MM.1S (cell line): ENCODE data around the gene TMEM19.

ENCODE experiments used
- DNase-seq: peaks from one replicate; pipeline ENCODE4 v3.0.0-alpha.2; 2015
- H2AFZ ChIP-seq: fragments of 300-600 bp; sonication (generic); 2 replicates; pipeline ENCODE4 v1.6.0; 2016; ENCODE audit warnings: antibody characterized with exemption, low read length
- H3F3A ChIP-seq: fragments of 300-600 bp; sonication (generic); 2 replicates; pipeline ENCODE4 v1.6.1; 2016; ENCODE audit warnings: mild to moderate bottlenecking, antibody characterized with exemption, low read length, moderate library complexity, mixed read lengths; ENCODE audit not compliant: insufficient read depth
- H3K27ac ChIP-seq: fragments of 300-600 bp; sonication (generic); 2 replicates; pipeline ENCODE4 v1.5.1; 2016; ENCODE audit warnings: mild to moderate bottlenecking, low read length
- H3K27me3 ChIP-seq: fragments of 300-600 bp; sonication (generic); replicated peaks from 2 replicates; pipeline ENCODE4 v1.6.0; 2016; ENCODE audit warnings: low read length; ENCODE audit not compliant: insufficient read depth
- H3K36me3 ChIP-seq: fragments of 300-600 bp; sonication (generic); replicated peaks from 2 replicates; pipeline ENCODE4 v1.6.1; 2016; ENCODE audit warnings: mild to moderate bottlenecking, low read length, mixed read lengths; ENCODE audit not compliant: insufficient read depth
- H3K4me1 ChIP-seq: fragments of 300-600 bp; sonication (generic); 2 replicates; pipeline ENCODE4 v1.6.1; 2016; ENCODE audit warnings: low read length, mixed read lengths
- H3K4me2 ChIP-seq: fragments of 300-600 bp; sonication (generic); 2 replicates; pipeline ENCODE4 v1.6.0; 2016; ENCODE audit warnings: low read depth, low read length
- H3K4me3 ChIP-seq: fragments of 300-600 bp; sonication (generic); 2 replicates; pipeline ENCODE4 v1.5.1; 2016; ENCODE audit warnings: low read length, mixed read lengths
- H3K79me2 ChIP-seq: fragments of 300-600 bp; sonication (generic); 2 replicates; pipeline ENCODE4 v1.6.1; 2016; ENCODE audit warnings: mixed run types, low read length, mixed read lengths
- H3K9ac ChIP-seq: fragments of 300-600 bp; sonication (generic); 2 replicates; pipeline ENCODE4 v1.6.1; 2016; ENCODE audit warnings: low read length, mixed read lengths
- H3K9me2 ChIP-seq: fragments of 300-600 bp; sonication (generic); replicated peaks from 2 replicates; pipeline ENCODE4 v1.6.1; 2016; ENCODE audit warnings: mild to moderate bottlenecking, low read length, mixed read lengths; ENCODE audit not compliant: insufficient read depth
- H3K9me3 ChIP-seq: fragments of 300-600 bp; sonication (generic); replicated peaks from 2 replicates; pipeline ENCODE4 v1.6.1; 2016; ENCODE audit warnings: mild to moderate bottlenecking, low read length, mixed read lengths; ENCODE audit not compliant: insufficient read depth
- H4K20me1 ChIP-seq: fragments of 300-600 bp; sonication (generic); 2 replicates; pipeline ENCODE4 v1.6.1; 2016; ENCODE audit warnings: mild to moderate bottlenecking, low read length, moderate library complexity, mixed read lengths; ENCODE audit not compliant: insufficient read depth
- CTCF ChIP-seq: fragments of 300-600 bp; sonication (generic); IDR thresholded peaks from 2 replicates; pipeline ENCODE4 v1.5.1; 2016; ENCODE audit warnings: antibody characterized with exemption, low read length, mixed read lengths
- EZH2 ChIP-seq: fragments of 300-600 bp; sonication (generic); optimal IDR thresholded peaks from 2 replicates; pipeline ENCODE3; 2017; ENCODE audit warnings: low read depth, mild to moderate bottlenecking, antibody characterized with exemption, low read length, mixed read lengths
- EZH2phosphoT487 ChIP-seq: fragments of 300-600 bp; sonication (generic); IDR thresholded peaks from 2 replicates; pipeline ENCODE4 v1.6.1; 2018; ENCODE audit warnings: antibody characterized with exemption, low read length

TMEM19 gene

GRCh38 chr12:71648537-71648936, 37.3 kb upstream of the TMEM19 start:
- H3K4me3 ChIP-seq = no peak overlapping the region
- H2AFZ ChIP-seq = no peak overlapping the region
- H3K4me2 ChIP-seq = no peak overlapping the region
- DNase-seq = no peak
- no peaks in the 10 kb centered on the region for H3K4me1 ChIP-seq
- H4K20me1 ChIP-seq = no peaks in the 10 kb centered on the region
- no peak overlapping the region for H3K9ac ChIP-seq
- no peaks in the 10 kb centered on the region for H3K9me3 ChIP-seq
- H3K27me3 ChIP-seq = no peaks in the 10 kb centered on the region
- H3K27ac ChIP-seq = no peak overlapping the region
- H3K9me2 ChIP-seq = no peaks in the 10 kb centered on the region
- peaks cover 66% of the 10 kb centered on the region for H3K79me2 ChIP-seq
- no peak for TF ChIP-seq EZH2
- TF ChIP-seq EZH2phosphoT487 = no peak
- TF ChIP-seq CTCF = no peak
- peaks cover 14% of the 10 kb centered on the region; the same call in 1 of the 2 replicates for H3K36me3 ChIP-seq
- no peaks in the 10 kb centered on the region for H3F3A ChIP-seq

- Histone ChIP-seq H3K79me2 (peaks cover 75% of the 10 kb centered on the region), H3K36me3 (peaks cover 7% of the 10 kb centered on the region; the same call in 1 of the 2 replicates), H3K27ac (no peak overlapping the region), H3K9me2 (no peaks in the 10 kb centered on the region), H3K9ac (no peak overlapping the region), H3F3A (no peaks in the 10 kb centered on the region), H3K9me3 (no peaks in the 10 kb centered on the region), H3K27me3 (no peaks in the 10 kb centered on the region), H3K4me1 (no peaks in the 10 kb centered on the region), H3K4me3 (no peak overlapping the region), H2AFZ (no peak overlapping the region), H3K4me2 (no peak overlapping the region), H4K20me1 (no peaks in the 10 kb centered on the region)
- no peak for DNase-seq
- no peak for TF ChIP-seq CTCF
- no peak for TF ChIP-seq EZH2
- TF ChIP-seq EZH2phosphoT487 = no peak
Measured at GRCh38 chr12:71649401-71649800, 36.5 kb upstream of the TMEM19 start.

- no peak overlapping the region for H3K27ac ChIP-seq
- no peak overlapping the region for H3K4me3 ChIP-seq
- H3K4me1 ChIP-seq = no peaks in the 10 kb centered on the region
- H3K9me3 ChIP-seq = no peaks in the 10 kb centered on the region
- peaks cover 90% of the 10 kb centered on the region for H3K79me2 ChIP-seq
- H3K27me3 ChIP-seq = no peaks in the 10 kb centered on the region
- TF ChIP-seq EZH2 (no peak), CTCF (no peak), EZH2phosphoT487 (no peak)
- no peak overlapping the region for H3K4me2 ChIP-seq
- peaks cover 5% of the 10 kb centered on the region; the same call in 1 of the 2 replicates for H4K20me1 ChIP-seq
- no peak for DNase-seq
- H3K9ac ChIP-seq = no peak overlapping the region
- no peak overlapping the region for H2AFZ ChIP-seq
- no peaks in the 10 kb centered on the region for H3F3A ChIP-seq
- H3K9me2 ChIP-seq = no peaks in the 10 kb centered on the region
- peaks cover 10% of the 10 kb centered on the region; the same call in 1 of the 2 replicates for H3K36me3 ChIP-seq
Measured at GRCh38 chr12:71652656-71653055, 33.2 kb upstream of the TMEM19 start.
